SHP77 treated with DMSO at 0.1 percent for 48 hours (cell line): ENCODE data around the gene RPL13.
"Not testable (repeated sequence)": the region's sequence is repeated elsewhere in the genome, so short reads cannot be mapped to it uniquely, and the experiment has no call there.

Source experiments
- DNase-seq: peaks from one replicate; lab custom pipeline; 2025; lab: John Stamatoyannopoulos, UW

The RPL13 gene

GRCh38 chr16:89563639-89564392 lies 3.3 kb downstream of the RPL13 start:
- DNase-seq: no peak

GRCh38 chr16:89564476-89565255 lies 4.2 kb downstream of the RPL13 start:
- DNase-seq: no peak

GRCh38 chr16:89565256-89565505 lies 4.7 kb downstream of the RPL13 start:
- DNase-seq: no peak

- DNase-seq: peak; percentile 30
Observed at GRCh38 chr16:89565506-89566372, 5.3 kb downstream of the RPL13 start.

- no peak for DNase-seq
Observed at GRCh38 chr16:89567656-89568594, 7.4 kb downstream of the RPL13 start.

- no peak for DNase-seq
Observed at GRCh38 chr16:89569506-89570341, 9.2 kb downstream of the RPL13 start.

GRCh38 chr16:89570342-89570923 lies 10.0 kb downstream of the RPL13 start:
- DNase-seq: no peak

GRCh38 chr16:89570983-89571598 lies 10.6 kb downstream of the RPL13 start:
- DNase-seq: not testable (repeated sequence)

- no peak for DNase-seq
Observed at GRCh38 chr16:89571636-89572035, 11.2 kb downstream of the RPL13 start.

GRCh38 chr16:89572073-89572484 lies 11.6 kb downstream of the RPL13 start:
- DNase-seq: no peak

GRCh38 chr16:89572485-89573205 lies 12.2 kb downstream of the RPL13 start:
- DNase-seq: no peak

GRCh38 chr16:89573826-89574680 lies 13.6 kb downstream of the RPL13 start:
- DNase-seq: no peak

- DNase-seq: no peak
Observed at GRCh38 chr16:89574681-89575246, 14.3 kb downstream of the RPL13 start.

- DNase-seq: no peak
Observed at GRCh38 chr16:89575247-89576152, 15.0 kb downstream of the RPL13 start, which contains the start of gene CPNE7. TSS of gene CPNE7 (plus strand) at chr16:89575758. CDS start at chr16:89575898, 140 bp downstream.

- no peak for DNase-seq
Observed at GRCh38 chr16:89576153-89577054, 15.9 kb downstream of the RPL13 start.
